ENCODE data around the gene DOC2A.
A peak's percentile ranks its signal among the peaks of the same experiment; 100 is the strongest.

The DOC2A gene

GRCh38 chr16:30002614-30003346 lies 8.0 kb downstream of the DOC2A start:
- H3K4me3 ChIP-seq (ENCODE audit: insufficient read depth in 1 of 2, low read depth in 1 of 2, low read length in 2 of 2) = no peak overlapping the region
- H3K4me1 ChIP-seq (ENCODE audit: control insufficient read depth, insufficient read depth, low read depth, low read length) = peaks cover 2% of the 10 kb centered on the region
- no peak overlapping the region for H2BK15ac ChIP-seq (ENCODE audit: low read depth, poor library complexity, severe bottlenecking)
- H4K8ac ChIP-seq (ENCODE audit: low read length) = no peak overlapping the region
- H3K23ac ChIP-seq (ENCODE audit: low read length in 2 of 2) = no peak overlapping the region
- H2BK120ac ChIP-seq (ENCODE audit: low read depth, low read length) = no peak overlapping the region
- no peak for DNase-seq
- no peak overlapping the region for H3K27ac ChIP-seq (ENCODE audit: low read length, poor library complexity, severe bottlenecking)
- peaks cover 24% of the 10 kb centered on the region for H3K79me1 ChIP-seq (replicated peaks; ENCODE audit: low read length, poor library complexity, severe bottlenecking)
- H3K4ac ChIP-seq (ENCODE audit: low read depth in 1 of 2, low read length in 2 of 2) = no peak overlapping the region
- no peak overlapping the region for H3K4me2 ChIP-seq (ENCODE audit: low read length, poor library complexity, severe bottlenecking)
- H2AFZ ChIP-seq (ENCODE audit: low read depth, low read length) = no peak overlapping the region
- H3K36me3 ChIP-seq (ENCODE audit: control insufficient read depth in 1 of 2, insufficient read depth in 2 of 2, low read depth in 1 of 2, low read length in 2 of 2) = peaks cover 34 to 72% of the 10 kb centered on the region in 2 experiments
- 92% methylated on average over 19 of the region's 19 CpGs for WGBS
- peaks cover 0 to 8% of the 10 kb centered on the region in 2 experiments for H3K27me3 ChIP-seq (ENCODE audit: control insufficient read depth in 1 of 2, insufficient read depth in 1 of 2, low read length in 2 of 2)
- no peak overlapping the region for H2AK5ac ChIP-seq (ENCODE audit: low read length, severe bottlenecking)
- no peak overlapping the region for H2BK12ac ChIP-seq (ENCODE audit: low read length in 2 of 2)
- no peak overlapping the region for H3K9ac ChIP-seq (ENCODE audit: low read length)
- no peak overlapping the region for H3K18ac ChIP-seq (ENCODE audit: low read depth in 1 of 2, low read length in 2 of 2)
- H4K91ac ChIP-seq (ENCODE audit: low read length) = no peak overlapping the region
- no peaks in the 10 kb centered on the region for H3K9me3 ChIP-seq (ENCODE audit: control insufficient read depth, low read length)
- H2BK5ac ChIP-seq (ENCODE audit: low read depth, low read length, poor library complexity, severe bottlenecking) = no peak overlapping the region
- H3K14ac ChIP-seq (ENCODE audit: low read length in 2 of 2) = no peak overlapping the region

- Histone ChIP-seq H3K9ac (ENCODE audit: low read length) (no peak overlapping the region), H3K79me1 (replicated peaks; ENCODE audit: low read length, poor library complexity, severe bottlenecking) (peaks cover 26% of the 10 kb centered on the region)
- 91% methylated on average over 32 of the region's 33 CpGs for WGBS
Observed at GRCh38 chr16:30000735-30001631, 9.8 kb downstream of the DOC2A start.

DNA sequence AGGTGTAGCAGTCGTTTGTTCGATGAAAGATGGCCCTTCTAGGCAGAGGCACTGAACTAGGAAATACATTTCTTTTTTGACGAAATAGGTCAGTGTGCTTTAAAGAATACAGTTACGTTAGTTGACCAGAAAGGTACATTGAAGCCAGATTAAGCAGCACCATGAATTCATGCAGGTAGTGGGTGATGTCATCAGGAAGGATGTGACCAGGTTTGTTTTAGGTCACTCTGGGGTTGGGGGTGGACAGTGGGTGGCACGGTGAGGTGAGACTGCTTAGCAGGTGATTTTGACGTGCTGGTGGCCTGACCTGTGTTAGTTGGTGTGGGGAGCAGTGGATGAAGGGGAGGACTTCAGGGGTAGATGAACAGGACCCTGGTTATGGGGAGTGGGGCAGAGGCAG lies 11.2 kb downstream of the DOC2A start:
- Histone ChIP-seq H4K8ac (ENCODE audit: low read length) (no peak overlapping the region), H3K4ac (ENCODE audit: low read depth in 1 of 2, low read length in 2 of 2) (no peak overlapping the region), H3K36me3 (ENCODE audit: control insufficient read depth in 1 of 2, insufficient read depth in 2 of 2, low read depth in 1 of 2, low read length in 2 of 2) (peaks cover 37 to 49% of the 10 kb centered on the region in 2 experiments), H3K27ac (ENCODE audit: low read length, poor library complexity, severe bottlenecking) (no peak overlapping the region), H3K9me3 (ENCODE audit: control insufficient read depth, low read length) (no peaks in the 10 kb centered on the region), H3K4me1 (ENCODE audit: control insufficient read depth, insufficient read depth, low read depth, low read length) (peaks cover 12% of the 10 kb centered on the region), H3K4me2 (ENCODE audit: low read length, poor library complexity, severe bottlenecking) (no peak overlapping the region), H3K27me3 (ENCODE audit: control insufficient read depth in 1 of 2, insufficient read depth in 1 of 2, low read length in 2 of 2) (no peaks in the 10 kb centered on the region), H3K23ac (ENCODE audit: low read length in 2 of 2) (no peak overlapping the region), H3K4me3 (ENCODE audit: insufficient read depth in 1 of 2, low read depth in 1 of 2, low read length in 2 of 2) (no peak overlapping the region), H2BK15ac (ENCODE audit: low read depth, poor library complexity, severe bottlenecking) (no peak overlapping the region), H2AK5ac (ENCODE audit: low read length, severe bottlenecking) (no peak overlapping the region), H3K18ac (ENCODE audit: low read depth in 1 of 2, low read length in 2 of 2) (no peak overlapping the region), H2BK120ac (ENCODE audit: low read depth, low read length) (no peak overlapping the region), H3K14ac (ENCODE audit: low read length in 2 of 2) (no peak overlapping the region), H2BK12ac (ENCODE audit: low read length in 2 of 2) (no peak overlapping the region), H3K9ac (ENCODE audit: low read length) (no peak overlapping the region), H4K91ac (ENCODE audit: low read length) (no peak overlapping the region), H3K79me1 (replicated peaks; ENCODE audit: low read length, poor library complexity, severe bottlenecking) (peaks cover 23% of the 10 kb centered on the region), H2AFZ (ENCODE audit: low read depth, low read length) (no peak overlapping the region), H2BK5ac (ENCODE audit: low read depth, low read length, poor library complexity, severe bottlenecking) (no peak overlapping the region)
- WGBS = 91% methylated on average over 6 of the region's 6 CpGs
- DNase-seq = no peak

More at GRCh38 chr16:30000735-30001631, 9.8 kb downstream of the DOC2A start:
- H4K8ac ChIP-seq (ENCODE audit: low read length) = no peak overlapping the region
- no peak overlapping the region for H4K91ac ChIP-seq (ENCODE audit: low read length)
- no peak overlapping the region for H3K27ac ChIP-seq (ENCODE audit: low read length, poor library complexity, severe bottlenecking)
- no peak for DNase-seq
- no peak overlapping the region for H3K18ac ChIP-seq (ENCODE audit: low read depth in 1 of 2, low read length in 2 of 2)
- H2AK5ac ChIP-seq (ENCODE audit: low read length, severe bottlenecking) = no peak overlapping the region
- no peak overlapping the region for H3K4me2 ChIP-seq (ENCODE audit: low read length, poor library complexity, severe bottlenecking)
- no peaks in the 10 kb centered on the region for H3K27me3 ChIP-seq (ENCODE audit: control insufficient read depth in 1 of 2, insufficient read depth in 1 of 2, low read length in 2 of 2)
- H2BK12ac ChIP-seq (ENCODE audit: low read length in 2 of 2) = no peak overlapping the region
- no peak overlapping the region for H2BK5ac ChIP-seq (ENCODE audit: low read depth, low read length, poor library complexity, severe bottlenecking)
- H3K4ac ChIP-seq (ENCODE audit: low read depth in 1 of 2, low read length in 2 of 2) = no peak overlapping the region
- no peak overlapping the region for H2AFZ ChIP-seq (ENCODE audit: low read depth, low read length)
- H3K9me3 ChIP-seq (ENCODE audit: control insufficient read depth, low read length) = no peaks in the 10 kb centered on the region
- no peak overlapping the region for H3K23ac ChIP-seq (ENCODE audit: low read length in 2 of 2)
- peaks cover 37 to 61% of the 10 kb centered on the region in 2 experiments for H3K36me3 ChIP-seq (ENCODE audit: control insufficient read depth in 1 of 2, insufficient read depth in 2 of 2, low read depth in 1 of 2, low read length in 2 of 2)
- H2BK120ac ChIP-seq (ENCODE audit: low read depth, low read length) = no peak overlapping the region
- no peak overlapping the region for H3K4me3 ChIP-seq (ENCODE audit: insufficient read depth in 1 of 2, low read depth in 1 of 2, low read length in 2 of 2)
- no peak overlapping the region for H2BK15ac ChIP-seq (ENCODE audit: low read depth, poor library complexity, severe bottlenecking)
- no peak overlapping the region for H3K14ac ChIP-seq (ENCODE audit: low read length in 2 of 2)
- peaks cover 5% of the 10 kb centered on the region for H3K4me1 ChIP-seq (ENCODE audit: control insufficient read depth, insufficient read depth, low read depth, low read length)

DNA sequence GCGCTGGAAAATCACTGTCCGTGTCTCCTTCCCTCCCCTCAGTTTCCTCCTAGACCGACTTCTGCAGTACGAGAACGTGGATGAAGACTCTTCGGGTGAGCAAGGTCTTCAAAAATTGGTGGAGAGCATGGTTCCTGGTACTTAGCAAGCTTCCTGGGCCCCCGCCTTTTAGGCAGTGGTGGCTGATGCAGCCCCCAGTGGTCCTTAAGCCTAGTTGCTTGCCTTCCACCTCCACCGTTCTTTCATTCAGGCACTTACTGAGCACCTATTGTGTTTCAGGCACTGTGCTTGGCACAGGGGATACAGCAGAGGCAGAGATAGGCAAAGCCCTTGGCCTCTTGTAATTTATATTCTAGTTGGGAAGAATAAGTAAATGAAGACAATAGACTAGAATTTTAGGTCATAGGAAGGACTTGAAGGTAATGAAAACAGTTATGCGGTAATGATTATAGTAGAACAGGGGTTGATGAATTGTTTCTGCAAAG lies 14.0 kb downstream of the DOC2A start:
- no peak for DNase-seq
- WGBS = 34% methylated on average over 6 of the region's 9 CpGs

More for the DNA sequence above, 14.0 kb downstream of the DOC2A start:
- Histone ChIP-seq H3K9ac (ENCODE audit: low read length) (peak overlapping the region; percentile 92), H3K23ac (ENCODE audit: low read length in 2 of 2) (no peak overlapping the region), H3K18ac (ENCODE audit: low read depth in 1 of 2, low read length in 2 of 2) (peak overlapping the region; percentile 44 to 57), H4K91ac (ENCODE audit: low read length) (no peak overlapping the region), H2AK5ac (ENCODE audit: low read length, severe bottlenecking) (no peak overlapping the region), H3K27ac (ENCODE audit: low read length, poor library complexity, severe bottlenecking) (no peak overlapping the region), H2BK15ac (ENCODE audit: low read depth, poor library complexity, severe bottlenecking) (no peak overlapping the region), H3K36me3 (ENCODE audit: control insufficient read depth in 1 of 2, insufficient read depth in 2 of 2, low read depth in 1 of 2, low read length in 2 of 2) (peaks cover 42 to 46% of the 10 kb centered on the region in 2 experiments), H4K8ac (ENCODE audit: low read length) (peak overlapping the region; percentile 45), H3K4me2 (ENCODE audit: low read length, poor library complexity, severe bottlenecking) (peak overlapping the region; percentile 64), H2BK5ac (ENCODE audit: low read depth, low read length, poor library complexity, severe bottlenecking) (no peak overlapping the region), H3K79me1 (replicated peaks; ENCODE audit: low read length, poor library complexity, severe bottlenecking) (peaks cover 21% of the 10 kb centered on the region), H3K4me1 (ENCODE audit: control insufficient read depth, insufficient read depth, low read depth, low read length) (peaks cover 14% of the 10 kb centered on the region), H3K4me3 (ENCODE audit: insufficient read depth in 1 of 2, low read depth in 1 of 2, low read length in 2 of 2) (peak overlapping the region; percentile 76 to 98), H2BK120ac (ENCODE audit: low read depth, low read length) (no peak overlapping the region), H3K27me3 (ENCODE audit: control insufficient read depth in 1 of 2, insufficient read depth in 1 of 2, low read length in 2 of 2) (no peaks in the 10 kb centered on the region), H2AFZ (ENCODE audit: low read depth, low read length) (peak overlapping the region; percentile 70), H3K9me3 (ENCODE audit: control insufficient read depth, low read length) (no peaks in the 10 kb centered on the region), H3K14ac (ENCODE audit: low read length in 2 of 2) (no peak overlapping the region), H2BK12ac (ENCODE audit: low read length in 2 of 2) (no peak overlapping the region), H3K4ac (ENCODE audit: low read depth in 1 of 2, low read length in 2 of 2) (peak overlapping the region in 1 of 2 experiments; percentile 53)

Data from mesenchymal stem cell (in vitro differentiated cells and primary cell).